ENCODE measurements around the gene SNRPD2.

The SNRPD2 gene

DNA sequence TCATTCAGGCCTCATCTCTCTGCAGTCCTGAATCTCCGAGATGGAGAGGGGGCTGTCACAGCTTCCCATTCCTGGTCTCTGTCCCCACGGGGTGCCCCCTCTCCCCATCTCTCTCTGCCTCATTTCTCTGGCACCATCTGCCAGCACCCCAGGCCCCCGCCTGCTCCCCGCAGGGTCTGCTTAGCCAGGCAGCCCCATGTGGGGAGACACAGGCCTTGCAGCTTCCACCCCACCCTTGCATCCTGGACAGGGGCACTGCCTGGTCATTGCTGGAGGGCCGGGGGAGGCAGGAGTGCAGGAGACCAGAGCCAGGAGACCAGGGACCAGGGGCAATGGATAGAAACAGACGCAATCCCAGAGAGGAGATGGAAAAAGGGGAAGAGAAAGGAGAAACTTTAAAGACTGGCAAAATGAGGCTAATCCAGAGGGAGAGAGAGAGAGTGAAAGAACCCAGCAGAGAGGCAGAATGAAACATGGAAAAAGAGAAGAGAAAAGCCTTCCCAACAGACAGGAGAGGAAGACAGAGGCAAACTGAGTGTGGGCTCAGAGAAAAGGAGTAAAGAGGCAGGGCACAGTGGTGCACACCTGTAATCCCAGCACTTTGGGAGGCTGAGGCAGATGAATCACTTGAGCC is 32.5 kb downstream of the SNRPD2 start:
- no peak for DNase-seq (ENCODE audit: low read depth in 1 of 2, low spot score in 1 of 2)

GRCh38 chr19:45657520-45658167 is 34.1 kb downstream of the SNRPD2 start:
- DNase-seq (ENCODE audit: low read depth in 1 of 2, low spot score in 1 of 2) = no peak

DNA sequence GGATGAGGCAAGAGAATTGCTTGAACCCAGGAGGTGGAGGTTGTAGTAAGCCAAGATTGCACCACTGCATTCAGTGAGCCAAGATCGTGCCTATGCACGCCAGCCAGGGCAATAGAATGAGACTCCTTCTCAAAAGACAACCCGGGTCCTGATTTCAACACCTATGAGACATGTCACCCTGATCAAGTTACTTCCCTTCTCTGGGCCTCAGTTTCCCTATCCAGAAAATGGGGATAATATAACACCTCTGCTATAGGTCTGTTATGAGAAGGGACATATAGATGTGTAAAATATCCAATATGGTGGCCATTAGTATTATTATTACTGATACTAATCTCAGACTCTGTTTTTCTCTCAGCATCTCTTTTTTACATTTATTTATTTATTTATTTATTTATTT is 36.7 kb downstream of the SNRPD2 start:
- no peak for DNase-seq (ENCODE audit: low read depth in 1 of 2, low spot score in 1 of 2)

DNA sequence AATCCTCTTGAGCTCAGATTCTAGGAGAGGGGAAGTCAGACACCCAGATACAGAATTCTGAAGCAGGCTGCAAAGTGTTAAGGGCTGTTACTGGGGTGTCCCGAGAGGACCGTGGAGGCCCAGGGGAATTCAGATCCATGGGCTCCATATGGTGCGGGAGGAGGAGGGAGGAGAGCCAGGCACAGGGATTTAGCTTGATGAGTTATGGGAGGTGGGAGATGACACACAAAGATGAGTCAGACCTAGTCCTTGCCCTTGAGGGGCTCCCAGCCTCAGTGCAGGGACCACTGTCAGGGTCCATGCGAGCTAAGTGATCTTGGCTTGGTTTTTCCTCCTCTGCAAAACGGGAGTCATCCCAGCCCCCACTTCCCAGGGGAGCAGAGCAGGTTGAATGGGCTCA is 38.1 kb downstream of the SNRPD2 start:
- DNase-seq (ENCODE audit: low read depth in 1 of 2, low spot score in 1 of 2) = no peak

DNA sequence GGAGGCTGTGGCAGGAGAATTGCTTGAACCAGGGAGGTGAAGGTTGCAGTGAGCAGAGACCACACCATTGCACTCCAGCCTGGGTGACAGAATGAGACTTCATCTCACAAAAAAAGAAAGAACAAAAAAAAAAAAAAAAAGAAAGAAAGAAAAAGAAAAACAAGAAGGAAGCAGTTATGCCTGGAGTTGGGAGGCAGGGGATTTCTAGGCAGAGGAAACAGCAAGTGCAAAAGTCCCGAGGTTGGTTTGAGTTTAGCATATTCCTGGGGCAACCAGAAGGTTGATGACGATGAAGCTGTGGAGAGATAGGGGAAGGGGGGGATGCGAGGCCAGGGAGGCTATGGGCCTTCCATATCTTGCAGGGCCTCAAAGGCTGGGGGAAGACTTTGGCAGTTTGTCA is 41.0 kb downstream of the SNRPD2 start:
- no peak for DNase-seq (ENCODE audit: low read depth in 1 of 2, low spot score in 1 of 2)

GRCh38 chr19:45646345-45646698 is 45.4 kb downstream of the SNRPD2 start:
- DNase-seq (ENCODE audit: low read depth in 1 of 2, low spot score in 1 of 2) = no peak

DNA sequence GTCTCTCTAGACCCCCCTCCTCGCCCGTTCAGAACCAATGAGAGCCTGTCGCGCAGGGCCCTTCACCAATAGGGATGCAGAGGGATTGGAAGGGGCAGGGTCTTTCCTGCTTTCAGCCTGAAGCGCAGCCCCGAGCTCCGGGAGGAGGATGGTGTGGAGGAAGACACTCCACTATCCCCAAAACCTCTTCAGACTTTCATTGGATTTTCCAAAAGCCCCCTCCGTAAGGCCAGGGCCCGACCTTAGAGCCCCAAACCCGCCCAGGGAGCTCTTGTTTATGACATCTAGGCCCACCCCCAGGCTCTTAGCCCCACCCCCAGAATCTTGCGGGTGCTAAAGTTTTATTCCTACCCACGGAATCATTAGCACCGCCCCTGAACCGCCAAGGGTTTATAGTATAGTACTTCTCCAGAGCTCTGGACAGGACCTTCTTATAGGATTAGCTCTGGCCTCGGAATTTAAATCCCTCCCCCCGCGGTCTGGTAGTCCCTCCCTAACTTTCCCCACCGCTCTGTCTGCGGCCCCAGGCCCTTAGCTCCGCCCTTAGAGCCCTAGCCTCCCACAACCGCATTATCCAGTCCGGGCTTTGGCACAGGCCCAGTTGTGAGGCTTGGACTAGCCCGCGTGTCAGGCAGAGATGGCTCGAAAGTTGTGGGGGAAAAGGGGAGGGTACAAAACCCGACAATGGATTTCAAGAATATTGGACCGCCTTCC is 46.0 kb downstream of the SNRPD2 start:
- DNase-seq (ENCODE audit: low read depth in 1 of 2, low spot score in 1 of 2) = peak; percentile 56 to 71

GRCh38 chr19:45645068-45645630 is 46.6 kb downstream of the SNRPD2 start:
- no peak for DNase-seq (ENCODE audit: low read depth in 1 of 2, low spot score in 1 of 2)

- DNase-seq (ENCODE audit: low read depth in 1 of 2, low spot score in 1 of 2) = no peak
These were observed 47.6 kb downstream of the SNRPD2 start for GRCh38 chr19:45643927-45644771.

- DNase-seq (ENCODE audit: low read depth in 1 of 2, low spot score in 1 of 2) = peak; percentile 95 to 98
These were observed 48.5 kb downstream of the SNRPD2 start for GRCh38 chr19:45643024-45643926.

- DNase-seq (ENCODE audit: low read depth in 1 of 2, low spot score in 1 of 2) = peak; percentile 63 to 80
These were observed 50.3 kb downstream of the SNRPD2 start for GRCh38 chr19:45641274-45642105.

- DNase-seq (ENCODE audit: low read depth in 1 of 2, low spot score in 1 of 2) = peak in 1 of 2 donors; percentile 24
These were observed 50.9 kb downstream of the SNRPD2 start for GRCh38 chr19:45640849-45641273.

DNA sequence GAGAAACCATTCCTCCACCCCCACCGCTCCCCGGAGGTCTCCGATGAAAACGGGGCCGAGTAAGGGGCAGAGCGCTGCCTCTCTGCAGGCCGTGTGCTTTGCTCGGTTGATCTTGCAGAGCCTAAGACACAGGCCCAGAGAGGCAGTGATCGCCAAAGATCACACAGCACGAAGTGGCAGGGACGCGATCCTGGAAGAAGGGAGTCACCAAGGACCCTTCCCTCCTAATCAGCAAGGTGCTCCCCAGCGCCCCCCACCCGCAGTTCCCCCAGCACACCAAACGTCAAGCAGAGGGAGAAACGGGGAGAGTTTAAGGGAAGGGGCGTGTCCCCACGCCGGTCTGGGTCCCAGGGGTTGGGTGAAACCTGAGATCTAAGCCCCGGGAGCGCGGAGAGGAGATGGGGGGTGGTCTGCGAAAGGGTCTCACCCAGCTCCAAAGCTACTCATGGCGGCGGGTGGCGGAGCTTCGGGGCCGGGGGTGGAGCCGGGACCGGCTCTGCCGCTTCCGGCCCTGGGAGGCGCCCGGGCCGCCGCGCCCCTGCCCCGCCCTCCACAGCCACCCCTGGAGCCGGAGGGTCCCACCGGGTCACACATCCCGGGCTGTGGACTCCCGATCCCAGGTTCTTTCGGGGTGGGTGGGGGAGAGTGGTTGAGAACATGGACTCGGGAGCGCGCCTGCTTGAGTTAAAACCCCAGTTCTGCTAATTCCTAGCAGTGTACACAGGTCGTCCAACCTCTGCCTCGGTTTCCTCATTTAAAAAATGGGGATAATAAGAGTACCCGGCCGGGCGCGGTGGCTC is 52.6 kb downstream of the SNRPD2 start, which contains the start of gene EML2:
Gene EML2, minus strand, starts transcription at position 468 of the 800 bp plus-strand sequence. Its CDS starts 21 bp downstream, at position 447.
- DNase-seq (ENCODE audit: low read depth in 1 of 2, low spot score in 1 of 2) = peak in 1 of 2 donors; percentile 23

DNA sequence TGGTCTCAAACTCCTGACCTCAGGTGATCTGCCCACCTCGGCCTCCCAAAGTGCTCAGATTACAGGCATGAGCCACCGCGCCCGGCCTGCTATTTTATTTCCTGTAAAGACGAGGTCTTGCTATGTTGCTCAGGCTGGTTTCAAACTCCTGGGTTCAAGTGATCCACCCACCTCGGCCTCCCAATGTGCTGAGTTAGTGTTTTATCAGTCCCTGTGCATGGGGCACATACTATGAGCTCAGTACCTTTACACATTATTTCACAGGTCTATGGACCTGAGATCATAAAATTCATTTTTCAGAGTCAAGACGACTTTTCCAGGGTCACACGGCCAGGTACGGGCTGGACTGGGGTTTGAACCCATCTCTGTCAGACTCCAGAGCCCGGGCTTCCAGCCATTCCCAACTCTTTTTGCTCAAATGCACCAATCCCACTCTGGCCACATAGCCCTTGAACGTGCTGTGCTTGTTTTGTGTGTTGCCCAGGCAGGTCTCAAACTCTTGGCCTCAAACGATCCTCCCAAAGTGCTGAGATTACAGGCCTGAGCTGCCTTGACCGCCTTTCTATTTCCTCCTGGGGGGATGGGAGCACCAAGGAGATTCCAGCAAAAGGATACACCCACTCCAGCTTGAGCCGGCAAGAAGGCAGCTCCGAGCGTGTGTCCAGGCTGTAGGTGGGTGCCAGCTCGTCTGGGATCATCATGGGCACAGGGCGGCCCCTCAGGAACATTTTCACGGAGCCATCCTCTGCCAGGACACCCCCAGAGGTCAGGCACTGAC is 53.7 kb downstream of the SNRPD2 start:
- DNase-seq (ENCODE audit: low read depth in 1 of 2, low spot score in 1 of 2) = no peak

Data from activated CD4-positive, alpha-beta T cell treated with anti-CD3 and anti-CD28 coated beads, Interleukin-2, amount 50 U/mL, for 24 hours (primary cell).